ENCODE data around the gene PSMA2.

The PSMA2 gene

DNA sequence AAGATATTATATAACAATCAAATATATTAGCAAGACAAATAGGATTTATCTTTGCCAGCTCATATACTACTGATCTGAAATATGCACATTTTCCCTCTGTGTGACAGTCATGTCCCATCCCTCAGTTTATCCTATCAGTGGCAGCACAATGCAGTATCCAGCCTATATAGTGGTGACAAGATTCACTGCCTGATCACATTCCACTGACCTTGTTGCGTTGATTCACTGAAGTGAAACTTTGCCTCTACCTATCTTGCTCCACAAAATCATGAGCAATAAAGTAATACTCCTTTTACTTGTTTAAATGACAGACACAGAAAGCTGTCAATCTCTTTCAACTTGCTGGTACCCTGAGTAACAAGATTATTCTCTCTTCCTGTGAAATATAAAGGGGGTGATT lies 6.3 kb downstream of the PSMA2 start:
- peaks cover 54% of the 10 kb centered on the region for H3K4me1 Mint-ChIP-seq
- peak overlapping the region; percentile 35 for H3K27ac Mint-ChIP-seq
- H3K27me3 Mint-ChIP-seq: no peaks in the 10 kb centered on the region
- peak overlapping the region; percentile 30 for H3K4me3 Mint-ChIP-seq
- peaks cover 27% of the 10 kb centered on the region for H3K36me3 Mint-ChIP-seq
- no peaks in the 10 kb centered on the region for H3K9me3 Mint-ChIP-seq

DNA sequence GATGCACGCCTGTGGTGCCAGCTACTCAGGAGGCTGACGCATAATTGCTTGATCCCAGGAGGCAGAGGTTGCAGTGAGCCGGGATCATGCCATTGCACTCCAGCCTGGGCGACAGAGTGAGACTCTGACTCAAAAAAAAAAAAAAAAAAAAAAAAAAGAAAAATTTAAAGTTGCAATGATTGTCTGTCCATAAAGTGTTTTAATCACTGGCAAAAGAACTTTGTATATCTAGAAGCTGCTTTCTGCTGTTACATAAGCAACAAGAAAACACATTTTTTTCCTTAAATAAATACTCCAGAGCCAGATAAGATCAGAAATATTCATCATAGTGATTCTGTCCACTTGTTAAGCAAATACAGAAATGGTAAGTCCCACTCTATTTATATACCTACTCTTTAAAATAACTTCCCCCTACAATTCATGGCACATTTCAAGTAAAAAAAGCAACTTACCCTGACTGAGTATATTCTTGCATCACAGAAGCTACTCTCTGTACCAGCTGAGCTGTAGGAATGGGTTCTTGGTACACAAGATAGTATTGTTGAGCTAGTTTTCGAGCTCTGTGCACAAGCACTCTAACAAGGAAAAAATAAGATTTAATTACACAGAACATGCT lies 7.6 kb downstream of the PSMA2 start:
- Mint-ChIP-seq H3K4me1 (peaks cover 42% of the 10 kb centered on the region), H3K9me3 (no peaks in the 10 kb centered on the region), H3K36me3 (peaks cover 32% of the 10 kb centered on the region), H3K27me3 (no peaks in the 10 kb centered on the region), H3K27ac (no peak overlapping the region), H3K4me3 (no peak overlapping the region)

DNA sequence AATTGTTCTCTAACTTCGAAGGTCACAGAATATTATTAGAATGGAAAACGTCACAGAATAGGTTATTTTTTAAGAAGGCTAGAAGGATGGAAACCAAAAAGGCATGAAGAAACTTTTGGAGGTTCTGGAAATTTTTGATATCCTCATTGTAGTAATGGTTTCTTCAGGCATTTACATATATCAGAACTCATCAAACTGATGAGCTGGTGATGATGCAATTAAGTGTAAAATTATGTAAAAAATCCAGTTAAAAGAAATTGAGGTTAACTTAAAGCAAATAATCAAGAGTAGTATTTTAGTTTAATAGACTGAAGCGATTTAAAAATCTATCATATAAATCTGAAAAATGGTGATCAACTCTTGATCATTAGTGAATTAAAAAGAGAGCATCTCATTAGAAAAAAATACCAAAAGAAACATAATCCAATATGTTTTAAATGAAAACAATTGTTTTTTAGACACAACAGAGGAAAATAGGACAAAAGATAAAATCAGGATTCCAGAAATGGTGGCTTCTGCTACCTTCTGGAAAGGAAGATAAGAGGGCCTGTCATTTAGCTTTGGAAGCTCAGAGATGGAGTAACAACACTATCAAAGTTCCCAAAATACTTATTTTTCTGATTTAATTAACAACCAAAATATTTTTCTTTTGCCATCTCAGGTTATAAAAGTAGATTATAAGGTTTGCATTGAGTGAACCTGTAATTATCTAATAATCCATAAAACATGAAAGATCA lies 9.8 kb downstream of the PSMA2 start:
- no peaks in the 10 kb centered on the region for H3K27me3 Mint-ChIP-seq
- peaks cover 22% of the 10 kb centered on the region for H3K4me1 Mint-ChIP-seq
- peak overlapping the region; percentile 65 for H3K27ac Mint-ChIP-seq
- H3K36me3 Mint-ChIP-seq: peaks cover 33% of the 10 kb centered on the region
- no peak overlapping the region for H3K4me3 Mint-ChIP-seq
- no peaks in the 10 kb centered on the region for H3K9me3 Mint-ChIP-seq

DNA sequence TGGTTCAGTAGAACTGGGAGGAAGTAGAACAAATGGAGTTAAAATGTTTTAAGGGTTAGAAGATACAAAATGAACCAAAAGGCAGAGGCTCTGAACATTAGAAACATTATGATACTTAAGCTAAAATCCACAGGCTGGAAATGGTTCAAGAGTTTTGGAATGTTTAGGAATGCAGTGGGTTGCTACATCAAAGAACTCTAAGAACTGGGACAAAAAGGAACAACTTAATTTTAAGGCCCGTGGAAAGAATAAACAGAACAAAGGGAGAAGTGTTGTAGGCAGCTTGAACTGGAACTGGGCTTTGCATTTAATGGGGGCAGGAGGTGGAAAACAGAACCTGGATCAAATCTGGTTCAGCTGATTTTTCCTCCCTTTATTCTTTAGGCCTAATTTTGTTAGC lies 16.6 kb downstream of the PSMA2 start:
- peaks cover 23% of the 10 kb centered on the region for H3K36me3 Mint-ChIP-seq
- no peak overlapping the region for H3K4me3 Mint-ChIP-seq
- H3K9me3 Mint-ChIP-seq: no peaks in the 10 kb centered on the region
- peaks cover 47% of the 10 kb centered on the region for H3K4me1 Mint-ChIP-seq
- no peaks in the 10 kb centered on the region for H3K27me3 Mint-ChIP-seq
- H3K27ac Mint-ChIP-seq: peak overlapping the region; percentile 13

DNA sequence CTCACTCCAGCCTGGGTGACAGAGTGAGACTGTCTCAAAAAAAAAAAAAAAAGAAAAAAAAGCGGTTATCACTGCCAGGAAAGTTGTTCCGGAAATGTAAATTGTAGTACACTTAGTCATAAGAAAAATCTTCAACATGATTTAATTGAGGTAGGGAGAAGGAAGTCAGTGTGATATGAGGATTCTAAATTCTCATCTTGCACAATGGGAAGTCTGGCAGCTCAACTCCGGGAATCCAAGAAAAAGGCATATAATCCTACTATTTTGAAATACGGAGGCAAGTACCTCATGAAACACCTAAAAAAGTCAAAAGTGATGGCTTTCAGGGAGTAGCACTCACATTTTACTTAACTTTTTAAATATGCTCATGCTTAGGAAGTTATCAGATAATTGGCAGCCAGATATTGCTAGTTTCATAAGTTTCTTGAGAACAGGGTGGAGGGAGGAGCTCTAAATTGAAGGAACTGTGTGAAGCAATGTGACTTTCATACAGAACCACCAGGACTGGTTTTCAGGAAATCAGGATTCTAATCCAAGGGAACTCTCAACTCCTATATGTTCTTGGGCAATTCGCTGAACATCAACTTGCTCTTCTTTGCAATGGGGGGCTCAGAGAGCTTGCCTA lies 17.4 kb downstream of the PSMA2 start:
- H3K4me3 Mint-ChIP-seq: peak overlapping the region; percentile 35
- H3K27ac Mint-ChIP-seq: peak overlapping the region; percentile 95
- H3K9me3 Mint-ChIP-seq: no peaks in the 10 kb centered on the region
- peaks cover 54% of the 10 kb centered on the region for H3K4me1 Mint-ChIP-seq
- H3K27me3 Mint-ChIP-seq: no peaks in the 10 kb centered on the region
- peaks cover 20% of the 10 kb centered on the region for H3K36me3 Mint-ChIP-seq

DNA sequence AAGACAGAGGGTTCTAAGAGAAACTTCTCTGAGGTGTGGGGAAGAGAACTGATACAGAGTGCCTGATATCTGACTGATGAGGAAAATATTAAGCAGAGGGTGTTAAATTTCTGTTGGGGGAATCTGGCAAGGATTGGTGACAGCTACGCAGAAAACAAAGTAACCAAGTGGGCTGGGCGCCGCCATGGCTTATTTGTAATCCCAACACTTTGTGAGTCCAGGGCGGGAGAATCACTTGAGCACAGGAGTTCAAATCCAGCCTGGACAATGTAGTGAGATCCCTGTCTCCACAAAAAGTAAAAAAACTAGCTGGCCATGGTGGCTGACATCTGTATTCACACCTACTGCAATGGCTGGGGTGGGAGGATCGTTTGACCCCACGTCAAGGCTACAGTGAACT lies 18.0 kb downstream of the PSMA2 start:
- Mint-ChIP-seq H3K4me3 (peak overlapping the region; percentile 75), H3K4me1 (peaks cover 55% of the 10 kb centered on the region), H3K27me3 (no peaks in the 10 kb centered on the region), H3K27ac (peak overlapping the region; percentile 95), H3K36me3 (peaks cover 15% of the 10 kb centered on the region), H3K9me3 (no peaks in the 10 kb centered on the region)

DNA sequence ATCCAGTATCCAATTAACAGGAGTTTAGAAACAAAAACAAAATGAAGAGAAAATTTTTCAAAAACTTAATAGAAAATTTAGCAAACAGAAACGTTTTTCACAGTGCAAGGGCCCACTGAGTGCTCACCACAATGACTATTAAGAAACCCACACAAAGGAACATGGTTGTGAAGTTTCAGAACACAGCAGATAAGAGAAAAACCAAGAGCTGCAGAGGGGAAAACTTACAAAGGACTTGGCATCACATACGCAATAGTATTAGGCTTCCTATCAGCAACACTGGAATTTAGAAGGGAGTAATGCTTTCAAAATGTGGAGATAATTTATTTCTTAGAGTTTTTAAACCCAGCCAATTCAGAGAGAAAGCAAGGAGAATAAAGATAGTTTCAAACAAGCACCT lies 18.4 kb downstream of the PSMA2 start:
- Mint-ChIP-seq H3K27me3 (no peaks in the 10 kb centered on the region), H3K27ac (peak overlapping the region; percentile 95), H3K9me3 (no peaks in the 10 kb centered on the region), H3K36me3 (peaks cover 15% of the 10 kb centered on the region), H3K4me3 (peak overlapping the region; percentile 75), H3K4me1 (peaks cover 56% of the 10 kb centered on the region)

DNA sequence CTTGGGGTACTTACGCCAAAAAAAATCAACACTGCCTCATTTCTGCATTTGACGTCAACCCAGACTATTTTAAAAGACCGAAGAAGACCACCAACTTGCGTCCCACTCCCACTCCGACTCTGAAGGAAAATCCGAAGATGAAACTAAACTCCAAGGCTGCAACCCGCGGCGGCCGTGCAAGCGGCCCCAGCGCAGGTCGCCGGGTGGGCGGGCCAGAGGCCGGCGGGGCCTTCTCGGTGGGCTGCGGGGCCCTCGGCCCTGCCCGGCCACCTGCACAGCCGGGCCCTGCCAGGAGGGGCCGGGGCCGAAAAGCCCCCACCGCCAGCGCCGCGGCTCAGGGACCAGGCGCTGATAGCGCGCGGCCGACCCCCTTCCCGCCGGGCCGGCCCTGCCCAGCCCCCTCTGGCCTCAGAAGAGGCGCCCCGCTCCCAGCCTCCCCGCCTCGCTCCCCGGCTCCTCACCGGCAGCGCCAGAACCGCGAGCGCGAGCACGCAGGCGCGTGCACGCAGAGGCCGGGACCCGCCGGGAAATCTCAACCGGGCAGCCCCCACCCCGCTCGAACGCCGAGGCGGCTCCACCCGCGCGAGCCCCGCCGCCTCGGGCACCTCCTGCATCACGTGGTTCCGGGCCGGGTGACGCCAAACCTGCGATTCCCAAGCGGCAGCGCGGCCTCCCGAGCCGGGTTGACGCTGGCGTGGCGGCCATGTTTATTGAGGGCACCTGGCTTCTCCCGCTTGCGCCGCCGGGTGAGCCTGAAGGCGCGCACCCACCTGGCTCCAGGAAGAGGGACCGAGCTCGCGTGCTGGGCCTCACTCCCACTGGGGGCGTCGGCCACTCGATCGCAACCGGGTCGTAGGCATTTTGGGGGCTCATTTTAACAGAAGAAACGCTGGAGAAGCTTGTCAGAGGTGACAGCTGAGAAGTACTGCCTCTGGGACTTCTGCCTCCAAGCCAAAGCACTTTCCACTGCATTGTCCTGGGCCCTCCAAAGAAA lies 20.2 kb downstream of the PSMA2 start, which contains the start of gene C7orf25:
C7orf25 (minus strand) TSS at position 617 of the 994 bp plus-strand sequence. CDS start 1,170 bp downstream, outside the sequence.
- Mint-ChIP-seq H3K4me3 (peak within 1 kb of the TSS; percentile 96), H3K27me3 (no peaks in the 10 kb centered on the region), H3K36me3 (peaks cover 11% of the 10 kb centered on the region), H3K9me3 (no peaks in the 10 kb centered on the region), H3K27ac (peak within 1 kb of the TSS; percentile 93), H3K4me1 (peaks cover 69% of the 10 kb centered on the region)

DNA sequence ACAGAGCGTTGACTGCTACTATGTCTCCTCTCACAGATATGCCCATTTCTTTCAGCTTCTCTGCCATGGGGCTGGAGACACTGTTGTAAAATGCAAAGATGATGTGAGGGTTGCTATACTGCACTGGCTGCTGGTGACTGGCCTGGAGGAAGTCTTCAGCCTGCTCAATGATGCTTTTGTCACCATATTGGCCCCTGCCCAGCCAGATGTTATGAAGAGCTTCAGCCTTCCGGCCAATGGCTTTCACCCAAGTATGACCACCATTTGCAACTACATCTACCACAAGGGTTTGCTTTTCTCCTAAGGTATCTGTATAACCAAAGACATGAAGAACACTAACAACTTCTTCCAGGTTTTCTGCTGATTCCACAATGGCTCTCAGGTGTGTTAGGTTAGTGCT lies 21.7 kb downstream of the PSMA2 start:
- peaks cover 12% of the 10 kb centered on the region for H3K36me3 Mint-ChIP-seq
- no peak overlapping the region for H3K4me3 Mint-ChIP-seq
- no peaks in the 10 kb centered on the region for H3K9me3 Mint-ChIP-seq
- peaks cover 68% of the 10 kb centered on the region for H3K4me1 Mint-ChIP-seq
- peak overlapping the region; percentile 51 for H3K27ac Mint-ChIP-seq
- H3K27me3 Mint-ChIP-seq: no peaks in the 10 kb centered on the region

DNA sequence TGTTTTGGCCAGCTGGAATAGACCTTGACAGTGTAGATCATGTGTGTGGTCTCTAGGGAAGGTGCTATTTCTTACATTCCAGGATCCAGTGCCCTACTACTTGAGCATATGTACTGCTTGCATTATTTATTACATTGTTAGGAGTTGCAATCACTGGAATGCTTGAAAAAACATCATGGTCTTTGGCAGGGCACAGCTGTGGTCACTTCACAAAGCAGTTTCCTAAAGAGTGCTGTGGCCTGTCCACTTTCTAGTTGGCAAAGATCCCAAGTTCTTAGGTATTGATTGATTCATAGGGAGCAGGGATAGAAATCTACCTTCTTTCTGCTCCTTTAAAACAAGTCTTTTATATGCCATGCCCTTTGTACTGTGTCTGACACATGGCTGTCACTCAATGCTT lies 24.7 kb downstream of the PSMA2 start:
- H3K27ac Mint-ChIP-seq: no peak overlapping the region

DNA sequence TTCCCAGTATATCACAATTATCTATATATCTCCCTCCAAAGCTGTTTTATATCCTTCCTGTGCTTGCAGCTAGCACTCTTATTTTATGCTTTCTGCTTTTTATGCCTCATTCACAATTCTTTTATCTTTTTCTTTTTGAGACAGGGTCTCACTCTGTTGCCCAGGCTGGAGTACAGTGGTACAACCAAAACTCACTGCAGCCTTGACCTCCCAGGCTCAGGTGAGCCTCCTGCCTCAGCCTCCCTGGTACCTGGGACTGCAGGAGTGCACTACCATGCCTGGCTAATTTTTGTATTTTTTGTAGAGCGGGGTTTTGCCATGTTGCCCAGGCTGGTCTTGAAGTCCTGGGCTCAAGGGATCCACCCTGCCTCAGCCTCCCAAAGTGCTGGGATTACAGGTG lies 25.8 kb downstream of the PSMA2 start:
- no peaks in the 10 kb centered on the region for H3K9me3 Mint-ChIP-seq
- H3K4me3 Mint-ChIP-seq: no peak overlapping the region

More for the DNA sequence above, 24.7 kb downstream of the PSMA2 start:
- H3K27me3 Mint-ChIP-seq: no peaks in the 10 kb centered on the region
- peaks cover 38% of the 10 kb centered on the region for H3K4me1 Mint-ChIP-seq
- no peak overlapping the region for H3K4me3 Mint-ChIP-seq
- H3K36me3 Mint-ChIP-seq: peaks cover 4% of the 10 kb centered on the region
- no peaks in the 10 kb centered on the region for H3K9me3 Mint-ChIP-seq

DNA sequence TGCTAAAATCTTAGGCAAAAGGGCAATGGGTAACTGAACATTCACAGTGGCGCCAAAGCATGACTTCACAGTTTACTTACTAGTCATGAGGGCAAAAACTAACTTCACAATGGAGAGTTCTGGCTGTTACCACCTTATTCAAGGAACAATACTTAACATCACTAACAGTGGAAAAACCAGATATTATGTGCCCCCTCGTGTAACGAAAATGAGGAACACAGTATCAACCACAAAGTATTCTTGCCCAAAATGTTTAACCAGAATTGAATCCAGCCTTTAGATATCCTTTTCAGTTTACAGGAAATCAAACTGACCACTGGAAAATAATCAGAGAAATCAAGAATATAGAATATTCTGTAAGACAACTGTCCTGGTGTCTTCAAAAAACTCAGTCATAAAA lies 29.6 kb downstream of the PSMA2 start:
- no peaks in the 10 kb centered on the region for H3K27me3 Mint-ChIP-seq
- H3K4me1 Mint-ChIP-seq: peaks cover 1% of the 10 kb centered on the region
- H3K27ac Mint-ChIP-seq: no peak overlapping the region
- H3K36me3 Mint-ChIP-seq: peaks cover 7% of the 10 kb centered on the region
- H3K9me3 Mint-ChIP-seq: peaks cover 10% of the 10 kb centered on the region
- no peak overlapping the region for H3K4me3 Mint-ChIP-seq

More for the DNA sequence above, 25.8 kb downstream of the PSMA2 start:
- Mint-ChIP-seq H3K36me3 (peaks cover 4% of the 10 kb centered on the region), H3K4me1 (peaks cover 31% of the 10 kb centered on the region), H3K27me3 (no peaks in the 10 kb centered on the region), H3K27ac (no peak overlapping the region)

DNA sequence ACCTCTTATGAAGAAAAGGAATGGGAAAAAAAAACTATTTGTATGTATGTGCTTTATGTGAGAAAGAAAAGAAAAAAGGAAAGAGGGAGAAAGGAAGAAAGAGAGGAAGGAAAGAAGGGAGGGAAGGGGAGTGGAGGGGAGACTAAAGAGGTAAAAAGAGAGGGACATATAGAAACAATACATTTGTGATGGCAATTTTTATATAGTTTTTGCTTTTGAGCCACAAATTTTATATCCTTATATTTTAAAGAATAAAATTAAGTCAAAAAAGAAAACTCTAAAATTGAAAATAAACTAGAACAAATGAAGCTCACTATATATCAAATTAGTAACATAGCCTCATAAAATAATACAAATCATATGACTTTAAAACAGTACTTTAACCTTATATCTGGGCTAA lies 31.1 kb downstream of the PSMA2 start:
- peaks cover 25% of the 10 kb centered on the region for H3K9me3 Mint-ChIP-seq
- no peaks in the 10 kb centered on the region for H3K4me1 Mint-ChIP-seq
- H3K27me3 Mint-ChIP-seq: no peaks in the 10 kb centered on the region
- peaks cover 21% of the 10 kb centered on the region for H3K36me3 Mint-ChIP-seq
- no peak overlapping the region for H3K4me3 Mint-ChIP-seq
- no peak overlapping the region for H3K27ac Mint-ChIP-seq

DNA sequence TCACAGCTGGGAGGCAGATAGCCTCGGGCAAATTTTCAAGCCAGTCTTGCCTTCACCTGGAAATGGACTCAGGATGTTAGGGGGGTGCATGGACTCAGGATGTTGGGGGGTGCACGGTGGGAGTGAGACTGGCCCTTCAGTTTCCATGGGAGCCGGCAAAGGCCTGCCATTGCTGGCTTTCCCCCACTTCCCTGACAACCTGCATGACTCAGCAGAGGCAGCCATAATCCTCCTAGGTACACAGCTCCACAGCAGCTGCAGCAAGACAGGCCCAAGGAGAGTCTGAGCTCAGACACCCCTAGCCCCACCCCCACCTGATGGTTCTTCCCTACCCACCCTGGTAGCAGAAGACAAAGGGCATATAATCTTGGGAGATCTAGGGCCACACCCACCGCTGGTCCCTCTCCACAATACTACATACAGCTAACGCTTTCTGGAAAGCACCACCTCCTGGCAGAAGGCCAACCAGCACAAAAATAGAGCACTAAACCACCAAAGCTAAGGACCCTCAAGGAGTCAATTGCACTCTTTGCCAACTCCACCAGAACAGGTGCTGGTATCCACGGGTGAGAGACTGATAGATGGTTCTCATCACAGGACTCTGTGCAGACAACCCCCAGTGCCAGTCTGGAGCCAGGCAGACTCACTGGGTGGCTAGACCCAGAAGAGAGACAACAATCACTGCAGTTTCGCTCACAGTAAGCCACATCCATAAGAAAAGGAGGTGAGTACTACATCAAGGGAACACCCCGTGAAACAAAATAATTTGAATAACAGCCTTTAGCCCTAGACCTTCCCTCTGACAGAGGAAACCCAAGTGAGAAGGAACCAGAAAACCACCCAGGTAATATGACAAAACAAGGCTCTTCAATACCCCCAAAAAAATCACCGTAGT lies 38.4 kb downstream of the PSMA2 start:
- Mint-ChIP-seq H3K36me3 (peaks cover 29% of the 10 kb centered on the region), H3K27me3 (peaks cover 1% of the 10 kb centered on the region), H3K4me3 (no peak overlapping the region), H3K4me1 (peaks cover 7% of the 10 kb centered on the region), H3K27ac (no peak overlapping the region), H3K9me3 (peaks cover 46% of the 10 kb centered on the region)

All from activated naive CD4-positive, alpha-beta T cell treated with anti-CD3 and anti-CD28 coated beads, Interleukin-2, amount 50 U/mL, for 24 hours (primary cell).